Right lobe of liver (tissue), 4 donors: ENCODE data around the gene SGK2.

Source experiments
- POLR2A ChIP-seq: fragments of 450-650 bp; IDR thresholded peaks from one replicate; pipeline ENCODE4 v1.6.1; 2017; ENCODE audit warnings: antibody characterized with exemption, mild to moderate bottlenecking
- TF ChIP-seq, protein P1 (sequence below), 4 donors: fragments of 200-600 bp in 3 of 4; fragments of 450-650 bp in 1 of 4; IDR thresholded peaks; one replicate each; pipeline versions ENCODE4 v1.5.1 to v1.8.0; 2016 to 2022; ENCODE audit warnings: antibody characterized with exemption in 4 of 4, mild to moderate bottlenecking in 2 of 4
- donor health status: DM: no; HTN: no; CAD: no.
- donor health status: DM: no; HTN: no; CAD: no.
- donor health status: DM: no; HTN: yes; CAD: no.

GRCh38 chr20:43533060-43533459, 25.8 kb upstream of the SGK2 start:
- TF ChIP-seq POLR2A: no peak
- TF ChIP-seq, protein P1, sequence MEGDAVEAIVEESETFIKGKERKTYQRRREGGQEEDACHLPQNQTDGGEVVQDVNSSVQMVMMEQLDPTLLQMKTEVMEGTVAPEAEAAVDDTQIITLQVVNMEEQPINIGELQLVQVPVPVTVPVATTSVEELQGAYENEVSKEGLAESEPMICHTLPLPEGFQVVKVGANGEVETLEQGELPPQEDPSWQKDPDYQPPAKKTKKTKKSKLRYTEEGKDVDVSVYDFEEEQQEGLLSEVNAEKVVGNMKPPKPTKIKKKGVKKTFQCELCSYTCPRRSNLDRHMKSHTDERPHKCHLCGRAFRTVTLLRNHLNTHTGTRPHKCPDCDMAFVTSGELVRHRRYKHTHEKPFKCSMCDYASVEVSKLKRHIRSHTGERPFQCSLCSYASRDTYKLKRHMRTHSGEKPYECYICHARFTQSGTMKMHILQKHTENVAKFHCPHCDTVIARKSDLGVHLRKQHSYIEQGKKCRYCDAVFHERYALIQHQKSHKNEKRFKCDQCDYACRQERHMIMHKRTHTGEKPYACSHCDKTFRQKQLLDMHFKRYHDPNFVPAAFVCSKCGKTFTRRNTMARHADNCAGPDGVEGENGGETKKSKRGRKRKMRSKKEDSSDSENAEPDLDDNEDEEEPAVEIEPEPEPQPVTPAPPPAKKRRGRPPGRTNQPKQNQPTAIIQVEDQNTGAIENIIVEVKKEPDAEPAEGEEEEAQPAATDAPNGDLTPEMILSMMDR (IDR thresholded peaks at IDR 0.05): no peak
